ENCODE data around the gene BCL6B.

- TF ChIP-seq CTCF (conservative IDR thresholded peaks at IDR 0.05) (no peak), ZFX (IDR thresholded peaks at IDR 0.05) (no peak)
Measured at GRCh38 chr17:7042501-7043181, 19.8 kb downstream of the BCL6B start.
